IMR-90 (cell line): ENCODE results near the gene CRNN. TPM values are rescaled to one million over a fixed set of nuclear protein-coding genes. Genes with fewer than 3 reads are reported as not detected.

Experiments used
- ATAC-seq: fragments of 200-7000 bp; cut with Tn5 transposase; 2 replicates; pipeline ENCODE4 v1.9.1; 2020; ENCODE audit warnings: low read depth, mild to moderate bottlenecking, moderate library complexity
- BruUV-seq: library from RNA; stranded (reverse); fragments of 400-500 nt; replicated peaks from 2 replicates; lab custom pipeline; 2021; lab: Mats Ljungman, UMichigan
- CTCF ChIA-PET: fragments of 300-600 bp; formaldehyde crosslinking; extraction: SDS; loops from one replicate; lab custom pipeline; 2021; ENCODE audit warnings: antibody characterized with exemption; lab: Yijun Ruan, JAX
- POLR2A ChIA-PET: fragments of 300-600 bp; sonication (Branson Sonifier 250); formaldehyde crosslinking; loops from one replicate; lab custom pipeline; 2022; ENCODE audit warnings: antibody characterized with exemption; ENCODE audit not compliant: unreplicated experiment; lab: Charles Lee
- DNase-seq: peaks from one replicate; pipeline ENCODE4 v3.0.0; 2013
- H2AFZ ChIP-seq: replicated peaks from 2 replicates; pipeline ENCODE3; 2013; ENCODE audit warnings: low read length, mild to moderate bottlenecking; ENCODE audit not compliant: poor library complexity
- H2AK5ac ChIP-seq: 2 replicates; pipeline ENCODE4 v1.6.1; 2013; ENCODE audit warnings: low read depth, low read length, inconsistent platforms
- H2AK9ac ChIP-seq: replicated peaks from 2 replicates; pipeline ENCODE3; 2013; ENCODE audit warnings: mild to moderate bottlenecking, low read depth, low read length, moderate library complexity; ENCODE audit not compliant: poor library complexity
- H2BK120ac ChIP-seq: 2 replicates; pipeline ENCODE4 v1.6.1; 2013; ENCODE audit warnings: low read depth, low read length, inconsistent platforms
- H2BK15ac ChIP-seq: 3 replicates; pipeline ENCODE4 v1.6.1; 2013; ENCODE audit warnings: low read depth, low read length, inconsistent platforms
- H2BK20ac ChIP-seq: 2 replicates; pipeline ENCODE4 v1.6.1; 2013; ENCODE audit warnings: low read depth, mild to moderate bottlenecking, inconsistent platforms, low read length, moderate library complexity
- H2BK5ac ChIP-seq: 2 replicates; pipeline ENCODE4 v1.6.1; 2013; ENCODE audit warnings: mild to moderate bottlenecking, low read depth, low read length, inconsistent platforms; ENCODE audit not compliant: poor library complexity, severe bottlenecking
- H3K14ac ChIP-seq: replicated peaks from 2 replicates; pipeline ENCODE4 v1.6.1; 2013; ENCODE audit warnings: low read depth, low read length, inconsistent platforms
- H3K18ac ChIP-seq: 2 replicates; pipeline ENCODE4 v1.6.1; 2013; ENCODE audit warnings: low read depth, low read length, control low read depth
- H3K23ac ChIP-seq: 2 replicates; pipeline ENCODE4 v1.6.1; 2013; ENCODE audit warnings: low read depth, low read length, inconsistent platforms
- H3K27ac ChIP-seq: 2 replicates; pipeline ENCODE4 v1.5.1; 2013; ENCODE audit warnings: mild to moderate bottlenecking, control low read depth, low read length; ENCODE audit not compliant: insufficient read depth
- H3K27me3 ChIP-seq: 2 replicates; pipeline ENCODE4 v1.6.1; 2013; ENCODE audit warnings: low read length; ENCODE audit not compliant: control insufficient read depth, insufficient read depth
- H3K36me3 ChIP-seq: 2 replicates; pipeline ENCODE4 v1.6.1; 2013; ENCODE audit warnings: low read length, mixed read lengths; ENCODE audit not compliant: control insufficient read depth, insufficient read depth
- H3K4ac ChIP-seq: 2 replicates; pipeline ENCODE4 v1.6.1; 2013; ENCODE audit warnings: low read depth, low read length, inconsistent platforms
- H3K4me1 ChIP-seq: 2 replicates; pipeline ENCODE4 v1.6.1; 2013; ENCODE audit warnings: low read length, mixed read lengths; ENCODE audit not compliant: control insufficient read depth, insufficient read depth
- H3K4me2 ChIP-seq: 2 replicates; pipeline ENCODE4 v1.6.1; 2013; ENCODE audit warnings: low read depth, mild to moderate bottlenecking, control low read depth, low read length, moderate library complexity
- H3K4me3 ChIP-seq: 2 replicates; pipeline ENCODE4 v1.5.1; 2013; ENCODE audit warnings: low read depth, mild to moderate bottlenecking, control low read depth, low read length, moderate library complexity; ENCODE audit not compliant: insufficient read depth
- H3K56ac ChIP-seq: 2 replicates; pipeline ENCODE4 v1.6.1; 2013; ENCODE audit warnings: low read length, inconsistent platforms; ENCODE audit not compliant: insufficient read depth; ENCODE audit errors: extremely low read depth
- H3K79me1 ChIP-seq, 2 experiments: 2 replicates each; pipeline ENCODE4 v1.6.1; 2013; ENCODE audit warnings: low read length in 2 of 2, inconsistent platforms in 1 of 2, low read depth in 1 of 2
- H3K9ac ChIP-seq: 2 replicates; pipeline ENCODE4 v1.6.1; 2013; ENCODE audit warnings: low read depth, low read length, control low read depth
- H3K9me1 ChIP-seq: 2 replicates; pipeline ENCODE4 v1.6.1; 2013; ENCODE audit warnings: low read length, inconsistent platforms; ENCODE audit not compliant: insufficient read depth
- H3K9me3 ChIP-seq: 2 replicates; pipeline ENCODE4 v1.6.1; 2013; ENCODE audit warnings: low read length; ENCODE audit not compliant: control insufficient read depth, insufficient read depth
- H4K20me1 ChIP-seq: 2 replicates; pipeline ENCODE4 v1.6.1; 2013; ENCODE audit warnings: low read length, inconsistent platforms; ENCODE audit not compliant: insufficient read depth
- H4K5ac ChIP-seq: 2 replicates; pipeline ENCODE4 v1.6.1; 2013; ENCODE audit warnings: mild to moderate bottlenecking, low read depth, low read length, control low read depth
- H4K8ac ChIP-seq, 2 experiments: 2 replicates each; pipeline ENCODE4 v1.6.1; 2013; ENCODE audit warnings: low read depth in 2 of 2, low read length in 2 of 2, control low read depth in 1 of 2, inconsistent platforms in 1 of 2
- H4K91ac ChIP-seq: 2 replicates; pipeline ENCODE4 v1.6.1; 2013; ENCODE audit warnings: low read depth, low read length, inconsistent platforms; ENCODE audit not compliant: insufficient read depth
- CHD1 ChIP-seq: IDR thresholded peaks from 2 replicates; pipeline ENCODE4 v1.6.1; 2012; ENCODE audit warnings: low read depth, low read length, improper control_type of control experiment
- MAFK ChIP-seq: IDR thresholded peaks from 2 replicates; pipeline ENCODE4 v1.6.1; 2012; ENCODE audit warnings: low read depth, low read length, improper control_type of control experiment
- RAD21 ChIP-seq: IDR thresholded peaks from 2 replicates; pipeline ENCODE4 v1.6.1; 2012; ENCODE audit warnings: low read length, improper control_type of control experiment
- SMC3 ChIP-seq: fragments of 150-350 bp; IDR thresholded peaks from 2 replicates; pipeline ENCODE4 v1.6.1; 2016; ENCODE audit warnings: low read depth, mild to moderate bottlenecking, antibody characterized with exemption, low read length, moderate library complexity
- WGBS, 2 experiments: methylation state at CpG; one replicate each; pipeline versions ENCODE4 v1.1.5 to v1.1.7; 2013; ENCODE audit warnings: missing lambda C conversion rate in 2 of 2; ENCODE audit not compliant: insufficient read length in 1 of 2; ENCODE audit errors: extremely low coverage in 2 of 2; 5-methylcytosine and 5-hydroxymethylcytosine counted together
- dilution Hi-C: fragments of 300-500 bp; cut with HindIII; formaldehyde crosslinking; loops from one replicate; pipeline ENCODE4 v1.14.3; 2018; ENCODE audit warnings: low sequenced_read_pairs; ENCODE audit not compliant: unreplicated experiment
- in situ Hi-C: fragments of 300-500 bp; cut with MboI; formaldehyde crosslinking; loops from 3 replicates; pipeline ENCODE4 v1.14.3; 2019; ENCODE audit warnings: low sequenced_read_pairs, inconsistent platforms, mixed read lengths
- intact Hi-C: fragments of 100-400 bp; cut with micrococcal nuclease; formaldehyde crosslinking; loops from 2 replicates; pipeline ENCODE4 v1.10.0; 2022
- polyA plus RNA-seq, 3 experiments: library from polyadenylated mRNA; depleted of rRNA; stranded (reverse); fragments of >200 nt; gene quantifications; 2 replicates each; pipeline ENCODE4 v1.2.3, GENCODE V29; 2012; ENCODE audit warnings: low replicate concordance in 1 of 3
- total RNA-seq: library from RNA; depleted of rRNA; stranded (reverse); fragments of >200 nt; gene quantifications from 2 replicates; pipeline ENCODE4 v1.2.3, GENCODE V29; 2012
- TF ChIP-seq, protein P1 (sequence below): conservative IDR thresholded peaks from 2 replicates; pipeline ENCODE4 v1.5.1; 2012; ENCODE audit warnings: mild to moderate bottlenecking, low read depth, low read length, improper control_type of control experiment
- TF ChIP-seq, protein P2 (sequence below): fragments of 150-350 bp; IDR thresholded peaks from 2 replicates; pipeline ENCODE4 v1.6.1; 2016; ENCODE audit warnings: low read depth, mild to moderate bottlenecking, low read length, moderate library complexity, borderline replicate concordance

CRNN gene
- total and polyA plus RNA-seq, 2 of the 4 experiments (the other 2 are of a cell fraction) = not detected

DNA sequence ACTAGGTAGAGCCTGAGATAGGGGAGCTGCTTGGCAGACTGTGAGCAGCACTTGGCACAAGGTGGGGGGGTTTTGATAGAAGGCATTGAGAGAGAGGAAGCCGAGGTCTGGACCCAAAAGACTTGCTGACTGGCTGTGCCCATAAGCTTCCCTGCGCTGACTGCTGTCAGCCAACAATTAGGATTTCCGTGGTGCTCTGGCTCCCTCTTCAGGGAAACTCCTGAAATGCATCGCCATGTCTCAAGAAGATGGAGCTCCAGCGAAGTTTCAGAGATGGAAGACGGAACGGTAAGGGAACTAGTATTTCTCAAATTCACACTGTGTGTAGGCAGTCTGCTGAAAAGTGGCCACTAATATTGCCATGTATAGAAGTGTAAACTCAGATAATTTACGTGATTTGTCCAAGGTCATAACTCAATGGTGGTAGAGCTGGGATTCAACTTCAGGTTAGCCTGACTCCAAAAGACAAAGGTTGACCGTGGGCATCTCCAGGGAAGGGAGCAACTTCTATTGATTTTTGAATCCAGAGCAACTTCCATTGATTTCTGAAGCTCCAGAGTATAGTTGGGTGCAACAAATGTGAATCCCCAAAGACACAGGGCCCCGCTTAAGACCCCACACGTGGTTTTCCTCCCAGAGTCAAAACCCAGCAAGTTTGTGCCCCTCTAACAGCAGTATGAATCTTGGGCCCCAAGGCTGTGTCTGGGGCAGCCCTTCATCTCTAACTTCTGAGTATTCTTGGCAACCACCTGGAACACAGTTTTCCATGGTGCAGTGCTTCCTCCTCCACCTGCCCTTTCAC is 44.5 kb upstream of the CRNN start:
- ATAC-seq (peak; percentile 88), DNase-seq (peak; percentile 65)
- H3K56ac ChIP-seq = no peak overlapping the region
- no peak overlapping the region for H2BK5ac ChIP-seq
- H3K27me3 ChIP-seq = no peaks in the 10 kb centered on the region
- no peak overlapping the region for H2BK20ac ChIP-seq
- in situ Hi-C loops = no loop called here
- no peaks in the 10 kb centered on the region for H3K9me3 ChIP-seq
- no peak overlapping the region for H3K23ac ChIP-seq
- dilution Hi-C loops = no loop called here
- intact Hi-C loops = loop anchor here (1.0 to 5.0 kb wide), 3 partner anchors 111 to 406 kb away; no protein-coding TSS in a partner anchor
- H4K20me1 ChIP-seq = no peaks in the 10 kb centered on the region
- WGBS, 2 experiments = 25% methylated on average over 2 of the region's 11 CpGs; no CpG with 5 or more reads in 1 of the 2 experiments
- H4K5ac ChIP-seq = no peak overlapping the region
- no peak overlapping the region for H3K14ac ChIP-seq
- H2BK120ac ChIP-seq = no peak overlapping the region
- no peak overlapping the region for H3K9ac ChIP-seq
- H3K18ac ChIP-seq = no peak overlapping the region
- TF ChIP-seq, protein P1, sequence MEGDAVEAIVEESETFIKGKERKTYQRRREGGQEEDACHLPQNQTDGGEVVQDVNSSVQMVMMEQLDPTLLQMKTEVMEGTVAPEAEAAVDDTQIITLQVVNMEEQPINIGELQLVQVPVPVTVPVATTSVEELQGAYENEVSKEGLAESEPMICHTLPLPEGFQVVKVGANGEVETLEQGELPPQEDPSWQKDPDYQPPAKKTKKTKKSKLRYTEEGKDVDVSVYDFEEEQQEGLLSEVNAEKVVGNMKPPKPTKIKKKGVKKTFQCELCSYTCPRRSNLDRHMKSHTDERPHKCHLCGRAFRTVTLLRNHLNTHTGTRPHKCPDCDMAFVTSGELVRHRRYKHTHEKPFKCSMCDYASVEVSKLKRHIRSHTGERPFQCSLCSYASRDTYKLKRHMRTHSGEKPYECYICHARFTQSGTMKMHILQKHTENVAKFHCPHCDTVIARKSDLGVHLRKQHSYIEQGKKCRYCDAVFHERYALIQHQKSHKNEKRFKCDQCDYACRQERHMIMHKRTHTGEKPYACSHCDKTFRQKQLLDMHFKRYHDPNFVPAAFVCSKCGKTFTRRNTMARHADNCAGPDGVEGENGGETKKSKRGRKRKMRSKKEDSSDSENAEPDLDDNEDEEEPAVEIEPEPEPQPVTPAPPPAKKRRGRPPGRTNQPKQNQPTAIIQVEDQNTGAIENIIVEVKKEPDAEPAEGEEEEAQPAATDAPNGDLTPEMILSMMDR = peak; percentile 82
- TF ChIP-seq, protein P2, sequence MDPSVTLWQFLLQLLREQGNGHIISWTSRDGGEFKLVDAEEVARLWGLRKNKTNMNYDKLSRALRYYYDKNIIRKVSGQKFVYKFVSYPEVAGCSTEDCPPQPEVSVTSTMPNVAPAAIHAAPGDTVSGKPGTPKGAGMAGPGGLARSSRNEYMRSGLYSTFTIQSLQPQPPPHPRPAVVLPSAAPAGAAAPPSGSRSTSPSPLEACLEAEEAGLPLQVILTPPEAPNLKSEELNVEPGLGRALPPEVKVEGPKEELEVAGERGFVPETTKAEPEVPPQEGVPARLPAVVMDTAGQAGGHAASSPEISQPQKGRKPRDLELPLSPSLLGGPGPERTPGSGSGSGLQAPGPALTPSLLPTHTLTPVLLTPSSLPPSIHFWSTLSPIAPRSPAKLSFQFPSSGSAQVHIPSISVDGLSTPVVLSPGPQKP = no peak
- TF ChIP-seq MAFK (0 out of 2 replicates have a peak, but pooled peaks have one; percentile 2), CHD1 (no peak), SMC3 (peak; percentile 48; the same call in 1 of the 2 replicates), RAD21 (peak; percentile 77)
- no peak overlapping the region for H3K4me3 ChIP-seq
- H3K9me1 ChIP-seq = no peaks in the 10 kb centered on the region
- no peaks in the 10 kb centered on the region for H3K79me1 ChIP-seq
- no peak overlapping the region for H3K4ac ChIP-seq
- H2AK9ac ChIP-seq = peak overlapping the region; percentile 48
- POLR2A ChIA-PET = no interaction called here
- BruUV-seq = no TSS peak
- H4K91ac ChIP-seq = no peak overlapping the region
- no peaks in the 10 kb centered on the region for H3K36me3 ChIP-seq
- no peak overlapping the region for H3K27ac ChIP-seq
- no peak overlapping the region for H2BK15ac ChIP-seq
- no peak overlapping the region for H3K4me2 ChIP-seq
- no peak overlapping the region for H2AK5ac ChIP-seq
- H3K4me1 ChIP-seq = no peaks in the 10 kb centered on the region
- H4K8ac ChIP-seq = no peak overlapping the region
- CTCF ChIA-PET = interaction anchor here (0.6 to 1.8 kb wide), 15 partner anchors 9 to 406 kb away, joined by 3 to 10 read pairs (median 4); no protein-coding TSS in a partner anchor
- peak overlapping the region; percentile 18 for H2AFZ ChIP-seq
